Uterus (tissue), 4 donors: ENCODE data around the gene SSBP4. TPM values are rescaled to one million over a fixed set of nuclear protein-coding genes. Genes with fewer than 3 reads are reported as not detected.

Experiments
- DNase-seq, 2 donors: peaks; one replicate each; pipeline ENCODE4 v3.0.0-alpha.2; 2019 to 2020
- H3K27ac ChIP-seq, 2 donors: fragments of 200-600 bp; sonication (generic); 1 replicate in 1 of 2; 2 replicates in 1 of 2; pipeline ENCODE4 v1.5.1; 2016 to 2018
- H3K27me3 ChIP-seq, 2 donors: fragments of 200-600 bp; sonication (generic); one replicate each; pipeline ENCODE4 v1.5.1; 2018 to 2019; ENCODE audit warnings: control low read depth in 1 of 2
- H3K36me3 ChIP-seq, 2 donors: fragments of 200-600 bp; sonication (generic); one replicate each; pipeline ENCODE4 v1.5.1; 2019; ENCODE audit warnings: control low read depth in 1 of 2
- H3K4me1 ChIP-seq, 2 donors: fragments of 200-600 bp; sonication (generic); one replicate each; pipeline ENCODE4 v1.5.1; 2018 to 2019; ENCODE audit warnings: control low read depth in 1 of 2
- H3K4me3 ChIP-seq, 2 donors: fragments of 200-600 bp; sonication (generic); 1 replicate in 1 of 2; 2 replicates in 1 of 2; pipeline ENCODE4 v1.5.1; 2018 to 2019; ENCODE audit warnings: mild to moderate bottlenecking in 1 of 2
- H3K9me3 ChIP-seq, 2 donors: fragments of 200-600 bp; sonication (generic); one replicate each; pipeline ENCODE4 v1.5.1; 2019; ENCODE audit warnings: control low read depth in 1 of 2
- CTCF ChIP-seq, 4 experiments: fragments of 200-600 bp in 2 of 4; fragments of 450-650 bp in 2 of 4; sonication (generic) in 2 of 4; IDR thresholded peaks; one replicate each; pipeline ENCODE4 v1.5.1; 2016 to 2019; ENCODE audit warnings: antibody characterized with exemption in 4 of 4, mild to moderate bottlenecking in 2 of 4, moderate library complexity in 1 of 4
- POLR2A ChIP-seq, 2 donors: fragments of 450-650 bp; IDR thresholded peaks; one replicate each; pipeline ENCODE4 v1.6.1; 2016; ENCODE audit warnings: antibody characterized with exemption in 2 of 2, mild to moderate bottlenecking in 1 of 2, moderate library complexity in 1 of 2
- intact Hi-C: fragments of 100-400 bp; cut with DNase I; formaldehyde crosslinking; loops from one replicate; pipeline ENCODE4 v1.15.1; 2023; ENCODE audit warnings: low total_unique reads
- microRNA-seq: library from miRNA; unstranded; fragments of <30 nt; microRNA quantifications from one replicate; pipeline ENCODE4, GENCODE V29; 2016; ENCODE audit warnings: borderline microRNAs expressed, borderline replicate concordance
- small RNA-seq: library from RNA; depleted of rRNA; stranded (forward); fragments of <200 nt; gene quantifications from one replicate; pipeline ENCODE3, GENCODE V24; 2016
- total RNA-seq, 4 donors: library from RNA; depleted of rRNA in 3 of 4; stranded (reverse); fragments of >200 nt in 3 of 4; gene quantifications; one replicate each; pipeline versions ENCODE4 v1.1.0 to v1.2.4, GENCODE V29; 2014 to 2023
- donor health status: DM: yes; HTN: yes; CAD: no.

The SSBP4 gene
- total RNA-seq, 4 donors from 2014 or later: 23.6 to 105 (median 54.8) TPM

DNA sequence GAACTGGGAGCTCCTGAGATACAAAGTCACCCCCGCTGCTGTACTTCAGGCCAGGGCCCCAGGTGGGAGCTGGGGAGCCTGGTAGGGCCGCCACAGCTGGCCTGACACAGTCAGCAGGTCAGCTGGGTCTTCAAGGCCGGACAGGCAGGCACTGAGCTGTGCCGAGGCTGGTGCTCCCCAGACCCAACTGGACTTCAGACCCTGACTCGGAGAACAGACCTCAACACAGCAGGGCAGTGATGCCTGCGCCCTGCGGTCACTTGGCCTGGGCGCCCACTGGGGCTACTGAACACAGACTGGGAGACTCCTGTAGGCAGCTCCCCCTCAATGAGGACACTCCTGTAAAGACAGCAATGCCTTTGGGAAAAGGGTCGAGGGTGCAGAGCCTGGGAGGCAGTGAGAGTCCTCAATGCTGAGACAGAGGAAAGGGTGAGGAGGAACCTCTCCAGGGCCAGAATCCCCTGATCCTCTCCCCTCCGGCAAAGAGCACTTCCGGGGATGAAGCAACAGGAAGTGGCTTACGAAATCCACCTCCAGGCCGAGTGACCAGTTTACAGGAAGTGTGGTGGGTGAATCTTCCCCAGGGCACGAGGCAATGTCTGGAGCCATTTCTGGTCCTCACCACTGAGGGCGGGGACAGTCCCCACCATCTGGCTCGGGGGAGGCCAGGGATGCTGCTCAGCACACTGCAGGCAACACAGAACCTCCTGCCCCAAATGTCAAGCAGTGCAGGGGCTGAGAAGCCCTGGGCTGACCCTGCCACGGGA is 59.5 kb downstream of the SSBP4 start:
- Histone ChIP-seq H3K27ac (peak overlapping the region; percentile 75 to 78), H3K36me3 (no peaks in the 10 kb centered on the region), H3K27me3 (no peaks in the 10 kb centered on the region), H3K9me3 (no peaks in the 10 kb centered on the region), H3K4me3 (no peak overlapping the region), H3K4me1 (peaks cover 0 to 8% of the 10 kb centered on the region in 2 donors)
- no peak for TF ChIP-seq CTCF (IDR thresholded peaks at IDR 0.05)
- TF ChIP-seq POLR2A (IDR thresholded peaks at IDR 0.05): no peak
- intact Hi-C loops: no loop called here
- DNase-seq: peak; percentile 78 to 84

- H3K27ac ChIP-seq: peak overlapping the region; percentile 72 to 75
- TF ChIP-seq CTCF (IDR thresholded peaks at IDR 0.05) (no peak), POLR2A (IDR thresholded peaks at IDR 0.05) (no peak)
- intact Hi-C loops: no loop called here
- H3K36me3 ChIP-seq: no peaks in the 10 kb centered on the region
- peak; percentile 78 to 83 for DNase-seq
- peaks cover 0 to 8% of the 10 kb centered on the region in 2 donors for H3K4me1 ChIP-seq
- no peaks in the 10 kb centered on the region for H3K27me3 ChIP-seq
- no peak overlapping the region for H3K4me3 ChIP-seq
- H3K9me3 ChIP-seq: no peaks in the 10 kb centered on the region
These were observed 61.0 kb downstream of the SSBP4 start for GRCh38 chr19:18480006-18480691.

DNA sequence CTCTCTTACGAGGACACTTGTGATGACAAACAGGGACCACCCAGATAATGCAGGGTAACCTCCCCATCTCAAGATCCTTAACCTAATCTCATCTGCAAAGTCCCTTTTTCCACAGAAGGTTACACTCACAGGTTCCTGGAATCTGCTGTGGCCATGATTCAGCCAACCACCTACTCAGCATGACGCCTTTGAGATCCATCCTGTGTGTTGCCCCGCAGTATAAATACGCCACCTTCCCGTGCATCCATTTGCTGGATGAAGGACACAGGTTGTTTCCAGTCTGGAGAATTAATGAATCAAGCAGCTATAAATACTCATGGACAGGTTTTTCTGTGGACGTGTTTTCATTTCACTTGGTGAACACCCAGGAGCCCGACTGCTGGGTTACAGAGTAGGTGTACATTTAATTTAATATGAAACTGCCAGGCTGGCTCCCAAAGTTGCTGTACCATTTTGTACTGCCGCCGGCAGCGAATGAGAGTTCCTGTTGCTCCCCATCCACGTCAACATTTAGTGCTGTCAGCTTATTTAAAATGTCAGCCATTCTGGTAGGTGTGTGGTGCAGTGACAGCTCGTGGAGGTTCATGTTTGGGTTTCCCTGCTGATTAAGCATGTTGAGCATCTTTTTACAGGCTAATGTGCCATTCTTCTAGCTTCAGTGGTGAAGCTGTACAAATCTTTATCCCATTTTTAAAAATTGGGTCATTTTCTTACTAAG is 62.5 kb downstream of the SSBP4 start:
- TF ChIP-seq POLR2A (IDR thresholded peaks at IDR 0.05): no peak
- TF ChIP-seq CTCF (IDR thresholded peaks at IDR 0.05): no peak
- H3K27me3 ChIP-seq: no peaks in the 10 kb centered on the region
- no peak overlapping the region for H3K4me3 ChIP-seq
- H3K27ac ChIP-seq: no peak overlapping the region
- H3K36me3 ChIP-seq: no peaks in the 10 kb centered on the region
- no peak for DNase-seq
- intact Hi-C loops: no loop called here
- no peaks in the 10 kb centered on the region for H3K9me3 ChIP-seq
- peaks cover 0 to 8% of the 10 kb centered on the region in 2 donors for H3K4me1 ChIP-seq

DNA sequence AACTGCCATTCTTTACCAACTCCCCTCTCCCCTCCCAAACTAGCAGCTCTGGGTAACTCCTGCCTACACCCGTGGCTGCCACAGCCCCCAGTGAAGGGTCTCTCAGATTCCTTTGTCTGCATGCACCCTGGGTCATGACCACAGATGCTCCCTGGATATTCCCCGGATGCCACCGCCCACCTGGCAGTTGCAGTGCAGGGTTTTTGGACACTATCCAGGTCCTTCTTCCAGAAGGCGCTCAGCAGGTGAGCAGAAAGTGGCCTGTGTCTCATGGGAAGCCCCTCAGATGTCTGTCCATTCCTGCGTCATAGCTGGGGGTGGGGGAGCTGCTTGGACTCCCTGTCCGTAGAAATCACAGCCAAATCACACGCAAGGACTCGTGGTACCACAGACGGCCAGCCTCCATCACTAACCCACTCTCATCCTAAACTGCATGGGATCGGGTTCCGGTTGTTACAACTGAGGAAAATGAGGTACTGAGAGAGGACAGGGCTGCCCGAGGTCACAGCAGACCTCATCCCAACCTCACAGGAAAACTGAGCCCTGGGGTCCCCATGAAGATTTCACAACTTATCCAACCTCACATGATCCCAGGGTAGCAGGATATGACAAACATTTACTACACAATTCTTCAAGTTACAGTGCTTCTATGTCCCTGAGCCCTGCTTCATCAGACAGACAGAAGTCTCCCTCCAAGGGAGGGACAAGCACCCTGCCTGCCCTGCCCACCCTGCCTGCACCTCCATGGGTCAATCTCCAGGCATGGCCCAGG is 64.1 kb downstream of the SSBP4 start:
- no peak overlapping the region for H3K27ac ChIP-seq

More for the DNA sequence above, 64.1 kb downstream of the SSBP4 start:
- no peak for DNase-seq
- intact Hi-C loops: no loop called here
- no peaks in the 10 kb centered on the region for H3K36me3 ChIP-seq
- H3K9me3 ChIP-seq: no peaks in the 10 kb centered on the region
- H3K4me3 ChIP-seq: no peak overlapping the region
- no peak for TF ChIP-seq POLR2A (IDR thresholded peaks at IDR 0.05)
- no peak for TF ChIP-seq CTCF (IDR thresholded peaks at IDR 0.05)
- H3K27me3 ChIP-seq: no peaks in the 10 kb centered on the region
- peaks cover 0 to 13% of the 10 kb centered on the region in 2 donors for H3K4me1 ChIP-seq

Small RNA genes within 50 kb of the gene (microRNA-seq; reads per million reads assigned to microRNA genes)
- not detected for gene MIR3189

Small RNA genes within 50 kb of the gene (small RNA-seq; reads per million reads assigned to genes)
- not detected for gene MIR3189

Other genes with a start within 250 kb of the SSBP4 start
- gene IFI30, start 245.6 kb upstream of the SSBP4 start, total RNA-seq: 10 to 100 TPM in 2 of 4 donors, 1 to 10 TPM in 2; 4.1 to 17.4 (median 11.4) TPM
- gene MPV17L2, start 226.2 kb upstream of the SSBP4 start, total RNA-seq: 10 to 100 TPM in 3 of 4 donors, 1 to 10 TPM in 1; 5.2 to 19.7 (median 11.1) TPM
- 1 to 10 TPM in 1 of 4 donors, under 1 TPM in 2, not detected in 1; 0.69 to 3.8 (median 0.77) TPM for gene RAB3A, start 215.4 kb upstream of the SSBP4 start, total RNA-seq
- 1 to 10 TPM in 2 of 4 donors, not detected in 2; 1.7 to 3.3 TPM for gene PDE4C, start 193.0 kb upstream of the SSBP4 start, total RNA-seq
- gene IQCN, start 144.9 kb upstream of the SSBP4 start, total RNA-seq: 10 to 100 TPM in 1 of 4 donors, 1 to 10 TPM in 3; 1.0 to 41.1 (median 3.0) TPM
- 100 to 1,000 TPM; 152 to 386 (median 290) TPM for gene JUND, start 137.8 kb upstream of the SSBP4 start, total RNA-seq
- gene LSM4, start 96.3 kb upstream of the SSBP4 start, total RNA-seq: 100 to 1,000 TPM in 1 of 4 donors, 10 to 100 TPM in 2, 1 to 10 TPM in 1; 8.8 to 120 (median 64.2) TPM
- 10 to 100 TPM; 21.2 to 67.9 (median 38.1) TPM for gene PGPEP1, start 78.8 kb upstream of the SSBP4 start, total RNA-seq
- 10 to 100 TPM in 1 of 4 donors, 1 to 10 TPM in 1, under 1 TPM in 2; 0.41 to 13.1 (median 1.6) TPM for gene GDF15, start 33.2 kb upstream of the SSBP4 start, total RNA-seq
- 1 to 10 TPM in 2 of 4 donors, under 1 TPM in 1, not detected in 1; 0.51 to 2.3 (median 1.9) TPM for gene LRRC25, start 21.8 kb upstream of the SSBP4 start, total RNA-seq
- gene ISYNA1, start 18.7 kb downstream of the SSBP4 start, total RNA-seq: 100 to 1,000 TPM in 2 of 4 donors, 10 to 100 TPM in 2; 56.8 to 152 (median 106) TPM
- gene ELL, start 102.7 kb downstream of the SSBP4 start, total RNA-seq: 10 to 100 TPM in 3 of 4 donors, 1 to 10 TPM in 1; 4.1 to 43.5 (median 21.7) TPM
- gene FKBP8, start 124.2 kb downstream of the SSBP4 start, total RNA-seq: 100 to 1,000 TPM; 139 to 273 (median 205) TPM
- gene KXD1, start 138.5 kb downstream of the SSBP4 start, total RNA-seq: 100 to 1,000 TPM in 1 of 4 donors, 10 to 100 TPM in 3; 30.3 to 113 (median 82.5) TPM
- 1,000 to 10,000 TPM in 2 of 4 donors, 100 to 1,000 TPM in 2; 295 to 1,369 (median 721) TPM for gene UBA52, start 152.5 kb downstream of the SSBP4 start, total RNA-seq
- 100 to 1,000 TPM in 1 of 4 donors, 10 to 100 TPM in 3; 29.7 to 295 (median 74.2) TPM for gene REX1BD, start 169.4 kb downstream of the SSBP4 start, total RNA-seq
- under 1 TPM in 3 of 4 donors, not detected in 1; 0.26 to 0.69 (median 0.67) TPM for gene CRLF1, start 187.4 kb downstream of the SSBP4 start, total RNA-seq
- 1 to 10 TPM in 1 of 4 donors, under 1 TPM in 1, not detected in 2; 0.26 to 7.5 TPM for gene TMEM59L, start 193.5 kb downstream of the SSBP4 start, total RNA-seq
- 10 to 100 TPM in 1 of 4 donors, 1 to 10 TPM in 3; 3.8 to 22.2 (median 6.9) TPM for gene KLHL26, start 217.6 kb downstream of the SSBP4 start, total RNA-seq